ENCODE data around the gene AGL. TPM values are rescaled to one million over a fixed set of nuclear protein-coding genes. Genes with fewer than 3 reads are reported as not detected.

AGL gene
- total RNA-seq, result 5.8 and 6.8 TPM in 2 replicates

- no peaks in the 10 kb centered on the region for H3K27me3 ChIP-seq (ENCODE audit: control insufficient read depth, insufficient read depth, low read length)
- no peak for FAIRE-seq
- H3K4me3 ChIP-seq (ENCODE audit: low read depth, low read length), result peak within 1 kb of the TSS; percentile 82
- DNase-seq (ENCODE audit: low read depth), result peak; percentile 65
- H3K36me3 ChIP-seq (ENCODE audit: control insufficient read depth, insufficient read depth, low read length), result no peaks in the 10 kb centered on the region
- TF ChIP-seq CTCF (IDR thresholded peaks at IDR 0.05; ENCODE audit: insufficient read depth, low read length, severe bottlenecking), result no peak
Observed at GRCh38 chr1:99849744-99850458, at the start of gene AGL. Gene AGL (plus strand): TSS chr1:99850361. CDS start chr1:99851043, 682 bp downstream.

- FAIRE-seq (no peak), DNase-seq (ENCODE audit: low read depth) (no peak)
- Histone ChIP-seq H3K4me3 (ENCODE audit: low read depth, low read length) (no peak overlapping the region), H3K36me3 (ENCODE audit: control insufficient read depth, insufficient read depth, low read length) (no peaks in the 10 kb centered on the region), H3K27me3 (ENCODE audit: control insufficient read depth, insufficient read depth, low read length) (no peaks in the 10 kb centered on the region)
- TF ChIP-seq CTCF (IDR thresholded peaks at IDR 0.05; ENCODE audit: insufficient read depth, low read length, severe bottlenecking), result no peak
Observed at GRCh38 chr1:99801584-99801983, 48.6 kb upstream of the AGL start.

DNA sequence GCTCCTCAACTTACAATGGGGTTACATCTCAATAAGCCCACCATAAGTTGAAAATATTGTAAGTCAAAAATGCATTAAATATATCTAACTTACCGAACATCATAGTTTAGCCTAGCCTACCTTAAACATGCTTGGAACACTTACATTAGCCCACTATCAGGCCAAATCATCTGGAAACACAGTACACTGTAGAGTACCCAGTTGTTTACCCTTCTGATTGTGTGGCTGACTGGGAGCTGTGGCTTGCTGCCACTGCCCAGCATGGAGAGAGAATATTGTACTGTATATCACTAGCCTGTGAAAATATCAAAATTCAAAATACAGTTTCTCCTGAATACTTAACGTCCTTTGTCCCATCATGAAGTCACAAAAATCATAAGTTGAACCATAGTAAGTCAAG lies 43.3 kb upstream of the AGL start:
- Histone ChIP-seq H3K36me3 (ENCODE audit: control insufficient read depth, insufficient read depth, low read length) (no peaks in the 10 kb centered on the region), H3K4me3 (ENCODE audit: low read depth, low read length) (no peak overlapping the region), H3K27me3 (ENCODE audit: control insufficient read depth, insufficient read depth, low read length) (no peaks in the 10 kb centered on the region)
- DNase-seq (ENCODE audit: low read depth) (no peak), FAIRE-seq (no peak)
- no peak for TF ChIP-seq CTCF (IDR thresholded peaks at IDR 0.05; ENCODE audit: insufficient read depth, low read length, severe bottlenecking)

GRCh38 chr1:99808391-99809115 lies 41.6 kb upstream of the AGL start:
- Histone ChIP-seq H3K36me3 (ENCODE audit: control insufficient read depth, insufficient read depth, low read length) (no peaks in the 10 kb centered on the region), H3K27me3 (ENCODE audit: control insufficient read depth, insufficient read depth, low read length) (no peaks in the 10 kb centered on the region), H3K4me3 (ENCODE audit: low read depth, low read length) (no peak overlapping the region)
- peak; percentile 92 for DNase-seq (ENCODE audit: low read depth)
- TF ChIP-seq CTCF (IDR thresholded peaks at IDR 0.05; ENCODE audit: insufficient read depth, low read length, severe bottlenecking), result peak; percentile 43
- FAIRE-seq, result peak; percentile 95

DNA sequence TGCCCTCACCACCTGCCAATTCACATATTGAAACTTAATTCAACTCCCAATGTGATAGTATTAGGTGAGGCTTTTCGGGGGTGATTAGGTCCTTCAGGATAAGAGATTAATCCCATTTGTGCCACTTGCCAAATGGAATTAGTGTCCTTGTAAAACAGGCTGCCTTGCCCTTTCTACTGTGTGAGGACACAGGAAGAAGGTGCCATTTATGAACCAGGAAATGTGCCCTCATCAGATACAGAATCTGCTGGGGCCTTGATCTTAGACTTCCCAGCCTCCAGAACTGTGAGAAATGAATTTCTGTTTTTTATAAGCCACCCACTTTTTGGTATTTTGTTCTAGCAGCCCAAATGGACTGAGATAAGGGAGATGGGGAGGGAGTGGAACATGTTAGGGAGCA lies 39.1 kb upstream of the AGL start:
- no peaks in the 10 kb centered on the region for H3K36me3 ChIP-seq (ENCODE audit: control insufficient read depth, insufficient read depth, low read length)
- FAIRE-seq (no peak), DNase-seq (ENCODE audit: low read depth) (no peak)
- no peaks in the 10 kb centered on the region for H3K27me3 ChIP-seq (ENCODE audit: control insufficient read depth, insufficient read depth, low read length)
- H3K4me3 ChIP-seq (ENCODE audit: low read depth, low read length), result no peak overlapping the region
- TF ChIP-seq CTCF (IDR thresholded peaks at IDR 0.05; ENCODE audit: insufficient read depth, low read length, severe bottlenecking), result no peak

All from bronchial epithelial cell (primary cell).